C4-2B (cell line): Measurements from ENCODE around the gene CSPG4.

ENCODE experiments used
- ZFX ChIP-seq: fragments of 450-650 bp; IDR thresholded peaks from 2 replicates; pipeline ENCODE4 v1.6.1; 2017
- TF ChIP-seq, protein P1 (sequence below): fragments of 450-650 bp; conservative IDR thresholded peaks from 2 replicates; pipeline ENCODE4 v1.5.1; 2017; ENCODE audit warnings: mild to moderate bottlenecking

DNA sequence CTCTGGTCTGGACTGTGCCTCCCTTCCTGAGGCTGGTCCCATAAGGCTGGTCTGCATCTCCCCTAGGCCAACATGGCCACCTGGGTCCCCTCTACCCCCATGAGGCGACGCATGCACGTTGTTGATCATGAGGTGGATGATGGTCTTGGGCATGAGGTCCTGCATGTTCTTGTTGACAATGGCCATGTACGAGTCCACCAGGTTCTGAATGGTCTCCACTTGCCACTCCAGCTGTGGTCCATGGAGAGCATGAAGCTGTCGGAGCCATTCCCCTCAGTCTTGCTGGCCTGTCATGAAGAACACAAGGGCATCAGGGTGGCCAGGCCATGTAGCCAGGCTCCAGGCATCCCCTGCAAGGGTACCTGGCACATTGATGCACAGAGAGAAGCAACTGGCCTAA lies 27.1 kb upstream of the CSPG4 start:
- TF ChIP-seq, protein P1, sequence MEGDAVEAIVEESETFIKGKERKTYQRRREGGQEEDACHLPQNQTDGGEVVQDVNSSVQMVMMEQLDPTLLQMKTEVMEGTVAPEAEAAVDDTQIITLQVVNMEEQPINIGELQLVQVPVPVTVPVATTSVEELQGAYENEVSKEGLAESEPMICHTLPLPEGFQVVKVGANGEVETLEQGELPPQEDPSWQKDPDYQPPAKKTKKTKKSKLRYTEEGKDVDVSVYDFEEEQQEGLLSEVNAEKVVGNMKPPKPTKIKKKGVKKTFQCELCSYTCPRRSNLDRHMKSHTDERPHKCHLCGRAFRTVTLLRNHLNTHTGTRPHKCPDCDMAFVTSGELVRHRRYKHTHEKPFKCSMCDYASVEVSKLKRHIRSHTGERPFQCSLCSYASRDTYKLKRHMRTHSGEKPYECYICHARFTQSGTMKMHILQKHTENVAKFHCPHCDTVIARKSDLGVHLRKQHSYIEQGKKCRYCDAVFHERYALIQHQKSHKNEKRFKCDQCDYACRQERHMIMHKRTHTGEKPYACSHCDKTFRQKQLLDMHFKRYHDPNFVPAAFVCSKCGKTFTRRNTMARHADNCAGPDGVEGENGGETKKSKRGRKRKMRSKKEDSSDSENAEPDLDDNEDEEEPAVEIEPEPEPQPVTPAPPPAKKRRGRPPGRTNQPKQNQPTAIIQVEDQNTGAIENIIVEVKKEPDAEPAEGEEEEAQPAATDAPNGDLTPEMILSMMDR: no peak
- no peak for TF ChIP-seq ZFX
